Measurements from ENCODE around the gene ZNRF1. TPM values are rescaled to one million over a fixed set of nuclear protein-coding genes. Genes with fewer than 3 reads are reported as not detected.
A peak's percentile ranks its signal among the peaks of the same experiment; 100 is the strongest.

ZNRF1 gene
- total RNA-seq, 1 experiment from 2014 or later: 11.6 TPM

DNA sequence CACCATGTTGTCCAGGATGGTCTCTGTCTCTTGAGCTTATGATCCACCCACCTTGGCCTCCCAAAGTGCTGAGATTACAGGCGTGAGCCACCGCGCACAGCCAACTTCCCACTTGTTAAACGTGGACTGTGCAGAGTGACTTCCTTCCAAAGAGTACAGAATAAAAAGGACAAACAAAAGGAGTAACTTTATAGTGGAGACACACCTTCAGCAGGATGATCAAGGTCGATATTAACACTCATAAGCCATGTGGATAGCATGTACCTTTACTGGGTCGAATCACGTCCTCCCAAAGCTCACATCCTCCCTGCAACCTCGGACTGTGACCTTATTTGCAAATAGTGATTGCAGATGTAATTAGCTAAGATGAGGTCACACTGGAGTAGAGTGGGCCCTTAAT, 139.4 kb downstream of the ZNRF1 start:
- no peak for DNase-seq (ENCODE audit: extremely low read depth, low read depth)

DNA sequence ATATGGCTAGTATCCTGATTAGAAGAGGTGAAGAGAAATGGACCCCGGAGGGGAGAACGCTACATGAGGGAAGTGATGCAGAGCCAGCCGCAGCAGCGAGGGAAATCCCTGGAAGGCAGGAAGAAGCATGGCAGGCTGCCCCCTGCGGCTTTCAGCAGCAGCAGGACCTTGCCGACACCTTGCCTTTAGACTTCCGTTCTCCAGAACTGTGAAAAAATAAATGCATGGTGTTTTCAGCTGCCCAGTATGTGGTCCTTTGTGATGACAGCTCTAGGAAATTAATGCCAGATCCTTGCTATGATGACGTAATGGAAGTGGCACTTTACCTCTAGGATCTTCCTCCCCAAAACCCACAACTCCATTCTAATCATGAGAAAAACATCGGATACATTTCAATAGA, 139.8 kb downstream of the ZNRF1 start:
- no peak for DNase-seq (ENCODE audit: extremely low read depth, low read depth)

DNA sequence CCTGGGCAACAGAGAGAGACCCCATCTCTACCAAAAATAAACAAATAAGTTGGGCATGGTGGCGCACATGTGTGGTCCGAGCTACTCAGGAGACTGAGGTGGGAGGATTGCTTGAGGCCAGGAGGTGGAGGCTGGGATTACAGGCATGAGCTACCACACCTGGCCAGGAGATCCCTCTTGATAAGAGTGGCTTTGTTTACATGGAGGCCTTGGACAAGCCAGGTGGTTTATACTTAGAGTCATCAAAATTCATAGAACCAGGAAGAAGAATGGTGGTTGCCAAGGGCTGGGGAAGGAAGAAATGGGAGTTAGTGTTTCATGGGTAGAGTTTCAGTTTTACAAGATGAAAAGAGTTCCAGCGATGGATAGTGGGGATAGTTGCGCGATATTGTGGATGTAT, 140.7 kb downstream of the ZNRF1 start:
- no peak for DNase-seq (ENCODE audit: extremely low read depth, low read depth)

DNA sequence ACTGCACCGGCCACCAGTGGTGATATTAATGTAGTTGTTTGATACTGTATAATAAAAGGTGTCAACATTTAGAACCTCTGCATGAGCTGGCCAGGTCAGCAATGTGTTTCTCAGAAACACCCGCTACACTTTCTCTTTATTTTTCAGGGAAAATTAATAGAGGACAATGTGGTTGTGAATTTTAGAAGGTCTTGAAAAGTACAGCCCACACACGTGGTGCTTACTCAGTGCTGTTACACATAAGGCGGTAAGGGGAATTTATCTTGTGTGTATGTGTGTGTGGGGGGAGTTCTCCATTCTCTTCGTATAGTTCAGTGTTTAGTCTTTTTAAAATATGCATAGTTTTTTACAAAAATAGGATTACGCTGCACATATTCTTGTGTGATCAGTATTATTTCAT, 145.1 kb downstream of the ZNRF1 start:
- DNase-seq (ENCODE audit: extremely low read depth, low read depth): no peak

DNA sequence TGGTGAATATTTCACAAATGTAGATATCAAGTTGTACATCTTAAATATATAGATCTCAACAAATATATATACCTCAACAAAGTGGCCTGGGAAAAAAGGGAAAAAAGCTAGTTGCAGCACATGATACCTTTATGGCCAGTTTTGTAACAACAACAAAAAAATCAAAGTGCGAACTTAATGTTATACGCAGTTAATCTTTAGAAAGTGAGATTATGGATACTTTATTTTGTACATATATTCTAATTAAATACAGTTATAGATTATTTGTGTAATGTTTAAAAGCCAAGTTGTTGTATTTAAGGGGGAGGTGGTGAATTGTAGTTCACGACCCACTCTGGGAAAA, 149.1 kb downstream of the ZNRF1 start:
- no peak for DNase-seq (ENCODE audit: extremely low read depth, low read depth)

DNA sequence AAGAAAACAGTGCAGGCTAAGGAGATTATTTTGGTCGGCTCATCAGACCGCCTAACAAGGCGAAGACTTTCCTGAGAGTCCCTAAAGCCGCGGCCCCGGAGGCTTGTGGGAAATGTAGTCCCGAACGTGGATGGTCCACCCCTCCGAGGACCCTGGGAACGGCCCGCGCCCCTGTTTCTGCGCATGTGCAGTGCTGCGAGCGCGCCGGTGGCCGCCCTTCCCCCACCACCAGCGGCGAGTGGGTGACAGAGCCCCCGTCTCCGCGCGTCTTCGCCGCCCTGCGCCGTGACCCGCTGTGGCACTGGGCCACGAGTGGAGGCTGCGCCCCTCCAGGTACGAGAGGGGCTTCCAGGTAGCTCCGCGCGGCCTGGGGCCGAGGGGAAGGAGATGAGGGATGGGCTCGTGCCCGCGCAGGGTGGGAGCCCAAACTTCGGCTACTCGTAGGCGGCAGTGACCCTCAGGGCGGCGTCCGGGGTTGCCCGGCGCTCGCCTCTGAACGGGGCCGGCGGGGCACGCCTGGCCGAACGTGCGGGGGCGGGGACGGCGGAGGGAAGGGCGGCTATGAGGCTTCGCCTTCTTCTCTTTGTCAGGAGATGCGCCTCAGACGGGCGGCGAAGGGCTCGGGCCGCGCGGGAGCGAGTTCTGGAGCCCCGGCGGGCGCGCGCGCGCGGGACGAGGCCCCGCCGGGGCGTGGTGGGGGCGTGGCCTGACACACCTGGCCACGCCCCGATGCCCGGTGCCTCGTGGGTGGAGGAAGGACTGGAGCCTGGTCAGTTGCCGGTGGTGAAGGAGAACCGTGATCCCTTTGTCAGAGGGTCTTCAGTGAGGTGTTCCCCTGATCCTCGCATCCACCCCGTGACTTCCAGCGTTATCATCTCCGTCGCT, 149.7 kb downstream of the ZNRF1 start, which contains the start of gene ZFP1:
Gene ZFP1, plus strand, starts transcription at position 214 of the 885 bp plus-strand sequence. CDS start 4,428 bp downstream, outside the sequence.
- peak; percentile 93 for DNase-seq (ENCODE audit: extremely low read depth, low read depth)

DNA sequence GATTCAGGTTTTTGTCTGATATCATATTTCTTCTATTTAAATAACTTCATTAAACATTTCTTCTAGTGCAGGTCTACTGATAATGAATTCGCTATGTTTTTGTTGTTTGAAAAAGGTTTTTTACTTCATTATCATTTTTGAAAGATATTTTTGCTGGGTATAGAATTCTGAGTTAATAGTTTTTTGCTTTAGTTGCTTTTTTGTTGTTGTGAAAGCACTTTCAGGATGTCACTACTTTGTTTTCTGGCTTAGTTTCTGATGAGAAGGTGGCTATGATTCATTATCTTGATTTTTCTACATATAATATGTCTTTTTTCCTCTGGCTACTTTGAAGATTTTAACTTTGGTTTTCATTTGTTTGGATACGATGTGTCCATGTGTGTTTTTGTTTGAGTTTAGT, 153.0 kb downstream of the ZNRF1 start:
- DNase-seq (ENCODE audit: extremely low read depth, low read depth): no peak

DNA sequence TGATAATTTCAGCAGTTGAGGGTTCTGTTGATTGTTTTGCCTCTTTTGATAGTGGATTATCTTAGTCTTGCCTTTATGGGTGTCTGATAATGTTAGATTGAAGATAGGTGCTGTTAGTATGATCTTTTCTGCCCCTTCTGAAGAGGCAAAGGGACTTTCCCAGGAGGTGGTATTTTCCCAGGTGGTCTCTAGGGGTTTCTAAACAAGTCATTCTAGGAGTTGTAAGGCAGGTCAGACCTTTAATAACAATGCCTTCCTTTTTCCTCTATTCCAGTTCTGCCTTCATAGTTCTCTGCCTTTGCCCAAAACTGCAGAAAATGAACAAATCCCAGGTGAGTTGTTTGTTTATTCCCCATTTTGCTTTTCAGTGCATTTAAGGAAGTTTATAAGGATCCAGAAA, 153.8 kb downstream of the ZNRF1 start:
- no peak for DNase-seq (ENCODE audit: extremely low read depth, low read depth)

DNA sequence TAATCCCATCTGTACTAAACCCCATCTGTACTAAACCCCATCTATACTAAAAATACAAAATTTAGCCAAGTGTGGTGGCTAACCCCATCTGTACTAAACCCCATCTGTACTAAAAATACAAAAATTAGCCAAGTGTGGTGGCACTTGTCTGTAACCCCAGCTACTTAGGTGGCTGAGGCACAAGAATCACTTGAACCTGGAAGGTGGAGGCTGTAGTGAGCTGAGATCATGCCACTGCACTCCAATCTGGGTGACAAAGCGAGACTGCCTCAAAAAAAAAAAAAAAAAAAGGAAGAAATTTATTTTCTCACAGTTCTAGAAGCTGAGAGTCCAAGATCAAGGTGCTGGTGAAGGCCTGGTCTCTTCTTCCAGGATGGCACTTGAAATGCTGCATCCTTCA, 161.6 kb downstream of the ZNRF1 start:
- DNase-seq (ENCODE audit: extremely low read depth, low read depth): no peak

Other genes starting within 250 kb of the ZNRF1 start
- gene FA2H, start 224.2 kb upstream of the ZNRF1 start, total RNA-seq (2014; rRNA removed; shearing (Covaris generic)): 0.45 and 0.98 TPM in 2 replicates
- 19.7 and 26.9 TPM in 2 replicates for gene WDR59, start 13.9 kb upstream of the ZNRF1 start, total RNA-seq (2014; rRNA removed; shearing (Covaris generic))
- 2.4 and 2.6 TPM in 2 replicates for gene LDHD, start 117.8 kb downstream of the ZNRF1 start, total RNA-seq (2014; rRNA removed; shearing (Covaris generic))
- gene ZFP1, start 149.5 kb downstream of the ZNRF1 start, total RNA-seq (2014; rRNA removed; shearing (Covaris generic)): 17.4 and 18.5 TPM in 2 replicates
- not detected in 2 replicates for gene CTRB2, start 208.1 kb downstream of the ZNRF1 start, total RNA-seq (2014; rRNA removed; shearing (Covaris generic))
- not detected in 2 replicates for gene CTRB1, start 220.0 kb downstream of the ZNRF1 start, total RNA-seq (2014; rRNA removed; shearing (Covaris generic))